Mesothelial cell of epicardium (in vitro differentiated cells): ENCODE results near the gene IRF2. TPM values are rescaled to one million over a fixed set of nuclear protein-coding genes. Genes with fewer than 3 reads are reported as not detected.

Experiments
- DNase-seq, 2 experiments: peaks; one replicate each; pipeline ENCODE4 v3.0.0; 2021; ENCODE audit warnings: low spot score in 2 of 2; ENCODE audit not compliant: unreplicated experiment in 2 of 2
- H3K27ac Mint-ChIP-seq: 2 replicates; pipeline ENCODE4 v1.8.0; 2021; ENCODE audit warnings: mixed read lengths
- H3K27me3 Mint-ChIP-seq: 2 replicates; pipeline ENCODE4 v1.8.0; 2021; ENCODE audit warnings: low read depth, mixed read lengths
- H3K36me3 Mint-ChIP-seq: 2 replicates; pipeline ENCODE4 v1.8.0; 2021; ENCODE audit warnings: mixed read lengths
- H3K4me1 Mint-ChIP-seq: 2 replicates; pipeline ENCODE4 v1.8.0; 2021; ENCODE audit warnings: mixed read lengths
- H3K4me3 Mint-ChIP-seq: 2 replicates; pipeline ENCODE4 v1.8.0; 2021; ENCODE audit warnings: mild to moderate bottlenecking, moderate library complexity, mixed read lengths
- H3K9me3 Mint-ChIP-seq: 2 replicates; pipeline ENCODE4 v1.8.0; 2021; ENCODE audit warnings: mixed read lengths
- CTCF ChIP-seq: fragments of 200-600 bp; sonication (generic); IDR thresholded peaks from one replicate; pipeline ENCODE4 v1.5.0; 2021; ENCODE audit warnings: antibody characterized with exemption; ENCODE audit not compliant: unreplicated experiment
- total RNA-seq: library from RNA; stranded (reverse); gene quantifications from 3 replicates; pipeline ENCODE4 v1.2.1, GENCODE V29; 2021

Gene IRF2
- total RNA-seq, 1 donor from 2014 or later: 15.8 TPM

- Mint-ChIP-seq H3K27ac (peak overlapping the region; percentile 82), H3K27me3 (no peaks in the 10 kb centered on the region), H3K36me3 (peaks cover 6% of the 10 kb centered on the region), H3K4me1 (peaks cover 22% of the 10 kb centered on the region), H3K9me3 (no peaks in the 10 kb centered on the region), H3K4me3 (no peak overlapping the region)
- no peak for DNase-seq
- no peak for TF ChIP-seq CTCF
Observed at GRCh38 chr4:184453365-184454160, 20.8 kb downstream of the IRF2 start.

DNA sequence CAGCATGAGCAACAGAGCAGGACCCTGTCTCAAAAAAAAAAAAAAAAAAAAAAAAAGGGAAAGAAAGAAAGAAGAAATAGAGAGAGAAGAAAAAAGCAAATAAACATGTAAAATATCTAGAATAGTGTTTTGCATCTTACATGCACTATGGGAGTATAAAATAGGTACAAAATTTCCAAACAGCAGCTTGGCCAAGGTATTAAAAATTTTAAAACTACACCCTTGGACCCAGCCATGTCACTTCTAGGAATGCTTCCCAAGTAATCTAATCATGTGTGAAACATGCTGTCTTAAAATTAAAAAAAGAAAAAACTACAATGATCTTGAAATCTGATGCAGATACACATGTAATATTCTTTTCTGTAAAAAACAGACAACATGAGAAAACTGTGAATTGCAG, 21.6 kb downstream of the IRF2 start:
- DNase-seq: no peak
- Mint-ChIP-seq H3K4me1 (peaks cover 26% of the 10 kb centered on the region), H3K4me3 (no peak overlapping the region), H3K36me3 (peaks cover 6% of the 10 kb centered on the region), H3K27me3 (no peaks in the 10 kb centered on the region), H3K9me3 (no peaks in the 10 kb centered on the region), H3K27ac (peak overlapping the region; percentile 30)
- no peak for TF ChIP-seq CTCF

- DNase-seq: no peak
- Mint-ChIP-seq H3K36me3 (peaks cover 2% of the 10 kb centered on the region), H3K9me3 (no peaks in the 10 kb centered on the region), H3K27me3 (no peaks in the 10 kb centered on the region), H3K4me3 (no peak overlapping the region), H3K27ac (no peak overlapping the region), H3K4me1 (peaks cover 31% of the 10 kb centered on the region)
- TF ChIP-seq CTCF: no peak
Observed at GRCh38 chr4:184451726-184452125, 22.6 kb downstream of the IRF2 start.

DNA sequence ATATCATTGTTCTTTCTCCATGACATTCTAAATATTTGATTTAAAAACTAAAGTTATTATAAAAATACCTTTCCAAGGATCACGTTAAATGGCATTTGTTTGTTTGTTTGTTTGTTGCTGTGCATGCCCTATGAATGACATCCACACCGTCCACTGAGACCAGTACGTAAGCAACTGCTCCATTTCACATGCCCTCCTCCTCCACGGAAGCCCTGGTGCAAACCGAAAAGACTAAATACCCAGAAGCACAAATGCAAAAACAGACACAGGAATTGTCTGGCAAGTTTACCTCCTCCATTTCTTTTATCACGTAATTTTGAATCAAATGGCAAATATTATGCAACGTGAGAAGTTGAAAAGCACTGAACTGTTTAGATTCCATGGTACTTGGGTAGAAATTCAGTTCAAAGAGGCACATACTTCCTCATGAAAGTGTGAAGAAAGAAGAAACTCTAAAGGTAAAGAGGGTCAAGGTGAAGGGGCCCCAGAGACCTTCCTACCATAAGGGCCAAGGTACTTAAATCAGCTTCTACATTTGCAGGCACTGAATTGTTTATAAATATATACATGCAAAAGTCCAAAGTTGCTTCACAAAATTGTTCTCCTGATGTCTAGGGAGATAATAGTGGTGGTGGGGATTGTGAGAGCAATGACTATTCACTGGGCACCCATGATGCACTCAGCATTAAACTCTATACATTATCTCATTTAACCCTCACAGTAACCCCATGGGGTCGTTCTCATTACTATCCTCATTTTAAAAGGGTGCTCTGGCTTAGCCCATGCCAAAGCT, 23.4 kb downstream of the IRF2 start:
- Mint-ChIP-seq H3K4me3 (no peak overlapping the region), H3K27me3 (no peaks in the 10 kb centered on the region), H3K4me1 (peaks cover 31% of the 10 kb centered on the region), H3K36me3 (peaks cover 5% of the 10 kb centered on the region), H3K27ac (no peak overlapping the region), H3K9me3 (no peaks in the 10 kb centered on the region)
- DNase-seq: no peak
- TF ChIP-seq CTCF: no peak

DNA sequence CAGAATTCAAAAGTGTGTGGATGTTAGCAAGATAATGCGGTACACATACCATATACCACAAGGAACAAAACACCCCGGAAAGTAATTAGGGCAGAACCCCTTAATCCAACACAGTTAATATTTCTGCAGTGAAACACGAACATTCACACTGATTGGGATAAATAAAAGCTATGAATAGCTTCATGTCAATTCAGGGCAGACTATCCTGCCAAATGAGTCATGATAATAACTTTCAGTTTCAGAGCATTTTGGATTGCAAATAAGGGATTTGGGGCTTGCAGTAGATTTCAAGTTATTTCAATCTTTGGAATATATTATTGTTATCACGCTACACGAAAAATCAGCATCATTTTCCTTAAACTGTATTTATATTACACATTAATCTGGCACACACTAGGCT, 24.3 kb downstream of the IRF2 start:
- Mint-ChIP-seq H3K36me3 (peaks cover 3% of the 10 kb centered on the region), H3K9me3 (no peaks in the 10 kb centered on the region), H3K27ac (no peak overlapping the region), H3K27me3 (no peaks in the 10 kb centered on the region), H3K4me3 (no peak overlapping the region), H3K4me1 (peaks cover 31% of the 10 kb centered on the region)
- no peak for TF ChIP-seq CTCF
- DNase-seq: no peak
